ENCODE results near the gene PILRB.
"Not testable (repeated sequence)": the region's sequence is repeated elsewhere in the genome, so short reads cannot be mapped to it uniquely, and the experiment has no call there.

- TF ChIP-seq CTCF (conservative IDR thresholded peaks at IDR 0.05; ENCODE audit: low read depth, low read length); EZH2phosphoT487 (IDR thresholded peaks at IDR 0.05; ENCODE audit: borderline replicate concordance, low read length); EZH2 (IDR thresholded peaks at IDR 0.05; ENCODE audit: low read length, unreplicated experiment): not testable (repeated sequence)
Observed at GRCh38 chr7:100321648-100322047, 36.3 kb upstream of the PILRB start.

All from PC-3 (cell line).